Fibroblast of lung (primary cell): ENCODE data around the gene ROBO1.

Experiments
- EZH2 ChIP-seq: IDR thresholded peaks from 2 replicates; pipeline ENCODE4 v1.5.1; 2012; ENCODE audit warnings: low read length, control low read depth, mild to moderate bottlenecking; ENCODE audit errors: missing control alignments
- TF ChIP-seq, protein P1 (sequence below), 2 donors: IDR thresholded peaks in 1 of 2; conservative IDR thresholded peaks in 1 of 2; 1 replicate in 1 of 2; 2 replicates in 1 of 2; pipeline ENCODE4 v1.5.1; 2011 to 2012; ENCODE audit warnings: low read length in 2 of 2, control low read depth in 1 of 2, inconsistent platforms in 1 of 2, low read depth in 1 of 2, mild to moderate bottlenecking in 1 of 2

DNA sequence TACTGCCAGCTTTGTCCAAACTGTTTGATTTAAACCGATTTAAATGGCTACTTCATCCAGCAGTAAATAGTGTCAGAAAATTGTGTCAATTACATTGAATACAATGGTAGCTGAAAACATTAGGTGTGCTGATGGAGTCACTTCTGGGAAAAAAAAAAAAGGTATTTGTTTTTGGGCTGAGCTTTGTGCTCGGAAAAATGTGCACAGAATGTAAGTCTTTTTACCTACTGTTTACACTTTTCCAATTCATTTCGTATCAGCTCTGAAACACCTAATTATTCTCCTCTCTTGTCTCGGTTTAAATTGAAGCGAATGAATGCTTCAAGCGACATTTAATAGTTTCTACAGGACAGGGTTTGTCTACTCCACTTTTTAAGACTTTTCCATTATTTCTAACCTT lies 1078.4 kb downstream of the ROBO1 start:
- TF ChIP-seq, protein P1, sequence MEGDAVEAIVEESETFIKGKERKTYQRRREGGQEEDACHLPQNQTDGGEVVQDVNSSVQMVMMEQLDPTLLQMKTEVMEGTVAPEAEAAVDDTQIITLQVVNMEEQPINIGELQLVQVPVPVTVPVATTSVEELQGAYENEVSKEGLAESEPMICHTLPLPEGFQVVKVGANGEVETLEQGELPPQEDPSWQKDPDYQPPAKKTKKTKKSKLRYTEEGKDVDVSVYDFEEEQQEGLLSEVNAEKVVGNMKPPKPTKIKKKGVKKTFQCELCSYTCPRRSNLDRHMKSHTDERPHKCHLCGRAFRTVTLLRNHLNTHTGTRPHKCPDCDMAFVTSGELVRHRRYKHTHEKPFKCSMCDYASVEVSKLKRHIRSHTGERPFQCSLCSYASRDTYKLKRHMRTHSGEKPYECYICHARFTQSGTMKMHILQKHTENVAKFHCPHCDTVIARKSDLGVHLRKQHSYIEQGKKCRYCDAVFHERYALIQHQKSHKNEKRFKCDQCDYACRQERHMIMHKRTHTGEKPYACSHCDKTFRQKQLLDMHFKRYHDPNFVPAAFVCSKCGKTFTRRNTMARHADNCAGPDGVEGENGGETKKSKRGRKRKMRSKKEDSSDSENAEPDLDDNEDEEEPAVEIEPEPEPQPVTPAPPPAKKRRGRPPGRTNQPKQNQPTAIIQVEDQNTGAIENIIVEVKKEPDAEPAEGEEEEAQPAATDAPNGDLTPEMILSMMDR (conservative IDR thresholded peaks at IDR 0.05 in 1 of 2, IDR thresholded peaks at IDR 0.05 in 1 of 2; ENCODE audit: low read depth in 1 of 2, low read length in 2 of 2) = no peak
- no peak for TF ChIP-seq EZH2
